Medulla oblongata (tissue), 1 donor: ENCODE results near the gene DOK4.
A peak's percentile ranks its signal among the peaks of the same experiment; 100 is the strongest.

Source experiments
- DNase-seq: peaks from one replicate; pipeline ENCODE4 v3.0.0-alpha.2; 2015; ENCODE audit errors: extremely low spot score

DOK4 gene

DNA sequence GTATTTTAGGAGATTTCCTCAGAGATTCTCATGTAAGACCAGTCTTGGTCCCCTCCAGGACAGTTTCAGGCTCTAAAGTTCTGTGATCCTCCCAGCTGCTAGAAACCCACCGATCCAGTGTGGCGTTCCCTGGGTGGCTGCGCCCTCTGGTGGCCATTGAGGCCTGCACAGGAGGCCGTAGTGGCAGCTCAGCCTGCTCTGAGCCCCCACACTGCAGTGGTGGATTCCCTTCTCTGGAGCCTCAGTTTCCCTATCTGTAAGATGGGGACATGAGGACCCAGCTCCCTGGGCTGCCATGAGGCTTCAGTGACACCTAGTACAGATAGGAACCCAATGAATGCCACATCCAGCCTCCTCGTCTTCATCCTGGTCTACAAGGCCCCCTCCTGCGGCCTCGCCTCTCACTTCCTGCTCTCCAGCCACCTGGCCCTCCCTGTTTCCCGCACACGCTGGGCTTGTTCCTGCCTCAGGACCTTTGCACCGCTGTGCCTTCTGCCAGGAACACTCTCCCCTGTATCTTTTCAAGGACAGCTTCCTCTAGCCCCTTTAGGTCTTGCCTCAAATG is 33.6 kb upstream of the DOK4 start:
- peak; percentile 74 for DNase-seq

DNA sequence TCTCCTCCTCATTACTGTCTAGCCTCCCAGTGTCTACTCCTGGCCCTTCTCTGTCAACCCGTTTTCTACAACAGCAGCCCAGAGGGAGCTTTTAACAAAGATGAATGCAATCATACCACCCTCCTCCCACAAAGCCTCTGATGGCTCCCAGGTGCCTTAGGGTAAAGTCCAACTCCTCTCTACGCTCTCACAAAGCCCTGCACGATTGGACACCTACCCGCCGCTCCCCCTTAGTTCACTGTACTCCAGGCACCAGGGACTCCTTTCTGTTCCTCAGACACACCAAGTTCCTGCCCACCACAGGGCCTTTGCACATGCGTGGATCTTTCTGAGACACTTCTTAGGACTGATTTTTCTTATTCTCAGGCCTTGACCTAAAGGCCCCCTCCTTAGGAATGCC is 32.6 kb upstream of the DOK4 start:
- no peak for DNase-seq

DNA sequence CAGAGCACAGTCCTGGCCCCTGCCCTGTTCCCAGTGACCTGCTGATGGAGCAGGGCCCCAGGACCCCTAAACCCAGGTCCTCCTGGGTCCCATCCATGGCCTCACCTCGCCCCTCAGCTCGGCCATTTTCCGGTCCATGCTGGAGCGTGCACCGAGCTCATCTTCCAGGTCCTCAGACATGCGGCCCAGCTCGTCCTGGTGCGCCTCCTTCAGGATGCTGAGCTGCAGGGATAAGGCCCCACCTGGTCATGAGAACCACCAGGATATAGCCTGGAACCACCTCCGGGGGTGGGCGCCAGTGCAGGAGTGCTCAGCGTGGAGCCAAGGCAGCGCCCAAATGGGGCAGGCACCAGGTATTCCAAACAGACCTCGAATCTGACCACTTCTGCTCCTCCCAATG is 32.2 kb upstream of the DOK4 start:
- no peak for DNase-seq

DNA sequence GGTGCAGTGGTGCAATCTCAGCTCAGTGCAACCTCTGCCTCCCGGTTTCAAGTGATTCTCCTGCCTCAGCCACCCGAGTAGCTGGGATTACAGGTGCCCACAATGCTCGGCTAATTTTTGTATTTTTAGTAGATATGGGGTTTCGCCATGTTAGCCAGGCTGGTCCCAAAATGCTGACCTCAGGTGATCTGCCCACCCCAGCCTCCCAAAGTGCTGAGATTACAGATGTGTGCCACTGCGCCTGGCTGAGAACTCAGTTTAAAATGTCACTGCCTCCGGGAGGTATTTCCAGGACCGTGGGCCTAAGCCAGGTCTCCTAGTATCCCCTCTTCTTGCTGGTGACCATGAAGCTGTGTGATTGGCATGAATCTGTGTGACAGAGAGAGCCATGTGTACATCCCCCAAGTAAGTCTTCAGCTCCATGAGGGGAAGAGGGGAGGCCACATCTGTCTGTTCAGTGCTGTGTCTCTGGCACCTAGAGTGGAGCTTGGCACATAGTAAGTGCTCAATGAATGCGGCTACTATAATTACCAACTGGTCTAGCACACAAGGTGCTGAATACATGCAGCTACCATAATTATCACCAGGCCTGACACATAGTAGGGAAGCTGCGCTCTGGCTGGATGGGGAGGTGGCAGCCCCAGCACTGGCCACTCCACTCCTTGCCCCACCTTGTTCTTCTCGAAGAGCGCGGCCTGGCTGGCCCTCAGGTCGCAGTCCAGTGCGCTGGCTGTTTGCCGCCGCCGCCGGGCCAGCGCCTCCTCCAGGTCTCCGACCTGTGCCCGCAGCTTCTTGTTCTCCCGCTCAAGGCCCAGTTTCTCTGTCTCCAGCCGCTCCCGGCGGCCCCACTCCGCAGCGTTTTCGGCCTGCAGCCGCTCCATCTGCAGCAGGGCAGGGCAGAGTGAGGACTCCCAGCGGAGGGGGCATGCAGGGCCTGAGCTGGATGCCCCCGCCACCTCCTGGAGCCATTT is 31.4 kb upstream of the DOK4 start:
- DNase-seq = no peak

DNA sequence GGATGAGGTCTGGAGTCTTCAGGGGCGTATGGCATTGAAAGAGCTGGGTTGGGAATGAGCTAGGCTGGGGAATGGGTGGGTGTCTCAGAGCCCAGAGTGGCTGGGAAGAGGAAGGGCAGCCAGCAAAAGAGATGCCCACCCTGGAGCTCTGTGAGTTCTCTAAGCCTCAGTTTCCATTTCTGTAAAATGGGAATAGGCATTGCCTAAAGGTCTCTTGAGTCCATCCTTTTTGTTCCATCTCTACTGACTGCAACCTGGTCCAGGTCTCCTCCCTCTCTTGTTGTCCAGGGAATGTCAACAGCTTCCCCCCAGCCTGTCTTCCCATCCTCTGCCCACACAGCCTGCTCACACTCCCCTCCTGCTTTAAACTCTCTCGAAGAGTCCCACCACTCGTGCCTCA is 30.5 kb upstream of the DOK4 start:
- DNase-seq = no peak

DNA sequence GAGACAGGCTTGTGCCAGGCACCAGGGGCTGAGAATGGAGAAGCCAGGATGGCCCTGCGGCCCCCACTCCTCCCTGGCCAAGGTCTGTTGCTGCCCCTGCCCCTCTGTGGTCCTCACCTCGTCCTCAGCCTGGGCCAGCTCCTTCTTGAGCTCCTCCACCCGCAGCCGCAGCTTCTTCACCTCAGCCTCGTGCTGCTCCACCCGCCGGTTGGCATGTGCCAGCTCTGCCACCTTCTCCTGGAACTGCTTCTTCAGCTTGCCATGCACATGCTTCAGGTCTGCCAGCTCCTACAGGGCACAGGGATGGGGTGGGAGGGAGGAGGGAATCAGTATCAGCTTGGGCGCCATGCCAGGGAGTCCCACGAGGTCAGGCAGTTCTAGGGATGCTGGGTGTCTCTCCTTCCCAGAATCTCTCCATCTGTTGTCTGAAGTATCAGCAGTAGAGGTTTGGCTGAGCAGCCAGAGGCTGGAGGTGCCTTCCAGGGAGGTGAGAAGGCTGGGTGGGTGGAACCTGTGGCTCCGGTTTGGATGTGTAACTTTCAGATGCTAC is 30.0 kb upstream of the DOK4 start:
- no peak for DNase-seq

DNA sequence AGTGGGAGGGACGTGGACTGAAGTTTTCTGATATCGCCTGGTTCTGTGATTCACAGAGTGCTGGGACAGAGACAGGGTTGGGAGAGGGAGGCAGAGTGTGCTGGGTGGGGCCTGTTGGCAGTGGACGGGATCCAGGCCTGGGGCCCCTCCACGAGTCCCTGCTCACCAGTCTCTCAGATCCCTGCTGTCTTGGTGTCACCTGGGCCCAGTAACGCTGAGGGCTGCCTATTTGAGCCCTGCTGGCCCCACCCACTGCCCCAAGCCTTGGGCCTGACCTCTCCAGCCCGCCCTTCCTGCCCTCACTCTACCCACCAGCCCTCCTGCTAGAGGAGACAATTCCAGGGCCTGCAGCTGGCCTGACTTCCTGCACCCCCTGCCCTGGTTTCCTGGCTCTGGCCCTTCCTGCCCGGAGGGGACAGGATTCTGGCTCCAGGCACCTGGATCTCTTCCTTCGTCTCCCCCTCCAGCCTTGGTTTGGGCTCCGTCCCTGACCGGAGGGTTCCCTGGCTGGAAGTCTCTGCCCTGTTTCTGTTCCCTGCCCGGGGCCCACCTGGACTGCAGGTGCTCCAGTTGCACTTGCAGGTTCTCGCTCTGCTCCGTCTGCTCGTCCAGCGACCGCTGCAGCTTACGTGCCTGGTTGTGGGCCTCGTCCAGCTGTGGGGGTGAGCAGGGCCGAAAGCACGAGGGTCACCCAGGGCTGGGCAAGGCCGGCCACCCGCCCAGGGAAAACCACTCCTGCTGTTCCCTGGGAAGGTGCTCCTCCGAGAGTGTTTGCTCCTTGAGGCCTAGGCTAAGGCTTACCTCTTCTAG is 28.7 kb upstream of the DOK4 start:
- no peak for DNase-seq

DNA sequence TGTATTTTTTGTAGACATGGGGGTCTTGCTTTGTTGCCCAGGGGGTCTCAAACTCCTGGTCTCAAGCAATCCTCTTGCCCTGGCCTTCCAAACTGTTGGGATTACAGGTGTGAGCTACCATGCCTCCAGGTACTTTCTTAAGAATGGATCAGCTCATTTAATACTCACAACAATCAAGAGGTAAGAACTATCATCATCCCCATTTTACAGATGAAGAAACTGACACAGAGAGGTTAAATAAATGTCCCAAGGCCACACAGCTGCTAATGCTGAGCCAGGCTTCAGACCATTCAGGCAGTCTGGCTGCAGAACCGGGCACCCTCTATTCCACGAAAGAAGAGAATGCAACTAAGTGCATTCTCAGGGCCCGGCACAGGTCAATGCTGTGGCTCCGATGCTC is 28.1 kb upstream of the DOK4 start:
- no peak for DNase-seq

DNA sequence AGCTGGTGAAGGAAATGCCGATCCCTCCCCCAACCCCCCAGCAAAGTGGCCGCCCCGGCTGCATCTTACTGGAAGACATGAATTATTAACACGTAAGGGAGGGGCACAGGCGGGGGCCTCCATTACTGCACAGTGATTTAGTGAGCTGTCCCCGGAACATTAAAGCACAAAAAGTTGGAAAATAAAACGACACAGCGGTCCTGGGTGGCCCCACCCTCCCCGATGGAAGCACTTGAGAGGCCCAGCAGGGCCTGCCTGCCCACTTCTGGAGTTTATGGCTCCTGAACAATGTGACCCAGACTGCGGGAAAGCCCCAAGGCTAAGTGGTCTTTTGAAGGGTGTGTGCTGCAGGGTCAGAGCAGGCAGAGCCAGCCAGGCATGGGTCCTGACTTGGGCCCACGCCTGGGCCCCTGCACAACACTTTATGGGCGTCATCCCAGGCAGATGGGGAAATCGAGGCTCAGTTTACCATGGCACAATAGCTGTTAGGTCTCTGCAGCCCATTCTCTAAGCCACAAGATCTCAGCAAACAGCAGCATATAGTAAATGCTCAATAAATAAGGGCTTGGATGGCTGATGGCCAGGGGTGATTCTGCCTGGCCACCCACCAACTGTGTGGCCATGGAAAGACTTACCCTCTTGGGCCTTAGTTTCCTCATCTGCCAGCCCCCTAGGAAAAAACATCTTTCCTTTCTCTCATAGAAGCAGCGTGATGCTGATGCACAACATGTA is 27.2 kb upstream of the DOK4 start:
- DNase-seq = no peak

DNA sequence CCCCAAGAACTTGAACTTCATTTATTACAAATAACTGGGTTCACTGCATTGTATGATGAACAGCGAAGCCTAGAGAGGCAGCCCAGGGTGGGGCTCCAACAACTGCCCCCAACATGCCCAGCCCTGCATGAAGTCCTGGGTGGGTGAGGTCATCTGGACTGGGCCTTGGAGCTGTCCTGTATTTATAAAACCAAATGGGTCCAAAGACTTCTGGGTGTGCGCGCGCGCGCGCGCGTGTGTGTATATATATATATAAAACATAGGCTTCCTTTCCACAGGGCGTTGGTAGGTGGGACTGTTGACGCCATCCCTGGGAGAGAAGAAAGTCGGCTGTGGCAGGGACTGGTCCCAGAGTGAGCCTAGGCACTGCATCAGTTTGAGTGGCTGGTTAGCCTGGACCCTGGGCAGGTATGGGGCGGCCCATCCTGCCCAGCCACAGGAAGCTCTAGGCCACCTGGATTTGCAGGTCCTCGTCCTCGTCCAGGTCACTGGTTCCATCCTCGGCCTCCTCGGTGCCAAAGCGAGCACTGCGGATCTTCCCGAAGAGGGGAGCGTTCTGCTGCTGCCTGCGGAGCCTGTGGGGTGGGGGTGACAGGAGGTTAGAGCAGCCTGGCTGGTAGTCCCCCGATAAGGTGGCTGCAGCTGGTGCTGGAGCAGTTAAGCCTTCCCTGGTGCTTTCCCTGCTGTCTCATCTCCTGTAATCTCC is 26.2 kb upstream of the DOK4 start:
- DNase-seq = no peak

DNA sequence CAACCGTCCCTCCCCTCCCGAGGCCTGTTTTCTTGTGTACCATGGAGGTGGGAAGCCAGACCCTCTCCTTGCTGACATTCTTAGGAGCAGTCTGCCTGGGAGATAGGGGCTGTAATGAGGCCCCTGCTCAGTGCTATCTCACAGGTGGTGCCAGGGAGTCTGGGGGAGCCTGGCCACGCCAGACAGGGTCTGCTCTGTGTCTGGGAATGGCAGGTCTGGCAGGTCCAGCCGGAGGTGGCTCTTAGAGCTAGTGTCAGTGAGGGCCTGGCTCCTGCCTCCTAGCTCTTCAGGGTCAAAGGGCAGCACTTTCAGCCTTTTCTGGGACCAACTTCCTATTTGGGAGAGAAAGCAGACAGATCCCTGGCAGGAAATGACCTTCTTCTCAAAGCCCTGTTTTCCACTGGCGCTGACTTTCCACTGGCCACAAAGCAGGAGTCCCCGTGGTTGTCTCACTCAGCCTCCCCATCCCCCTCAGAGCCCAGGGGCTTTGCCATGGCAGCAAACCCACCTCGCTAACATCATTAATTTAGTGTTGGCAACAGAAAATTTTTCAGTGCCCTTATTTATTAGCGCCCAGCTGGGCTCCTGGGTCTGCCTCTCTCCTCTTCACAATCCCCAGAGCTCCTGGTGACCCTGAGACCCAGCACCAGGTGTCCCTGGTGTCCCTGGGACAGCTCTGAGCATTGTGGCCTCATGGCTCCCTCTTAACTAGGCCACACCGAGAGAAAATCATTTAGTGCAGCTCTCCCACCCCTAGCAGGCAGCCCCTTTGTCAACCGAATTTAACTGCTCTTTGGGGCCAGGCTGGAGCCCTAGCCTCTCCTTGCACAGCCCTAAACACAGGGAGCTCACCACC is 24.0 kb upstream of the DOK4 start:
- DNase-seq = no peak

DNA sequence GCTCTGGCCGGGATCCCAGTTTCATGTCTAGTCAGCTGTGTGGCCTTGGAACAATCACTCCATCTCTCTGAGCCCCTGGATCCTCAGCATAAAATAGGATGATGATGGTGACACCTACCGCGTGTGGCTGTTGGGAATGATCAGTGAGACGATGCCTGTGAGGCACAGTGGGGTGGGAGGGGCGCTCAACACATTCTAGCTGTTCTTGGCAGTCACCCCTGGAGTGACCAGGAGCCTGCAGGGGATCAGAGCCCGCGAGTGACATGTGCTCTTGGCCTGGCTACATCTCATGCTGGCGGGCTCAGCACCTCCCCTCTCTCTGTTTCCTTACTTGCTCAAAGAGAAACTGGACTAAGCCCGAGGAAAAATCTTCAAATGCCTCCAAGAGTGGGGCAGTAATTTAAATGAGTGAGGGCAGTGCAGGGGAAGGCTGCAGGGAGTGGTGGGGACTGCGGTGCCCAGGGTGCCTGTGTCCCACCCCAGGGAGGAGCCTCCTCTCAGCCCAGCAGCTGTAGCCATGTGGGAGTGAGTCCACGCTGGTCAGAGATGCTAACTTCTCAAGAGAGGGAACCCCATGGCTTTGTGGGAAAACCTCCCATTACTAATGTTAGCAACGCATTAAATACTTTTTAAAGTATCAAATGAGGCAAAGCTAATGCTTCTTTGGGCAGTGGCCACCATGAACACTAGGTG is 23.1 kb upstream of the DOK4 start:
- DNase-seq = no peak

DNA sequence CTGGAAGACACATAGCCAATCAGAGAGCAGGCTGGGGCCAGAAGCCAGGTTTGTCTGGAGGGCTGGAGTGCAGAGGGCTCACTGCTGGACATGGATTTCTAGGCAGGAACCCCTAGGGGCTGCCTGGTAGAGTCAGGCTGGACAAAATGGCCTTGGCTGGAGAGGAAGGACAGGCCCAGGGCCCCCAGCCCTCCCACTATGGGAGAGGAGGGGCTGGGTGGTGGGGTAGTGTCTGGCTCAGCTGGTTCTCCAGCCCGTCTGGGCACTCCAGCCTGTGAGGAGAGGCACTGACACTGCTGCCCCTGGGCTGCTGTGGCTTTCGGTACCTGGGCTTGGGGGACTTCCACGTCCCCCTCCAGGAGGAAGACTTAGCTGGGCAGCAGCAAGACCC is 21.7 kb upstream of the DOK4 start:
- DNase-seq = no peak

DNA sequence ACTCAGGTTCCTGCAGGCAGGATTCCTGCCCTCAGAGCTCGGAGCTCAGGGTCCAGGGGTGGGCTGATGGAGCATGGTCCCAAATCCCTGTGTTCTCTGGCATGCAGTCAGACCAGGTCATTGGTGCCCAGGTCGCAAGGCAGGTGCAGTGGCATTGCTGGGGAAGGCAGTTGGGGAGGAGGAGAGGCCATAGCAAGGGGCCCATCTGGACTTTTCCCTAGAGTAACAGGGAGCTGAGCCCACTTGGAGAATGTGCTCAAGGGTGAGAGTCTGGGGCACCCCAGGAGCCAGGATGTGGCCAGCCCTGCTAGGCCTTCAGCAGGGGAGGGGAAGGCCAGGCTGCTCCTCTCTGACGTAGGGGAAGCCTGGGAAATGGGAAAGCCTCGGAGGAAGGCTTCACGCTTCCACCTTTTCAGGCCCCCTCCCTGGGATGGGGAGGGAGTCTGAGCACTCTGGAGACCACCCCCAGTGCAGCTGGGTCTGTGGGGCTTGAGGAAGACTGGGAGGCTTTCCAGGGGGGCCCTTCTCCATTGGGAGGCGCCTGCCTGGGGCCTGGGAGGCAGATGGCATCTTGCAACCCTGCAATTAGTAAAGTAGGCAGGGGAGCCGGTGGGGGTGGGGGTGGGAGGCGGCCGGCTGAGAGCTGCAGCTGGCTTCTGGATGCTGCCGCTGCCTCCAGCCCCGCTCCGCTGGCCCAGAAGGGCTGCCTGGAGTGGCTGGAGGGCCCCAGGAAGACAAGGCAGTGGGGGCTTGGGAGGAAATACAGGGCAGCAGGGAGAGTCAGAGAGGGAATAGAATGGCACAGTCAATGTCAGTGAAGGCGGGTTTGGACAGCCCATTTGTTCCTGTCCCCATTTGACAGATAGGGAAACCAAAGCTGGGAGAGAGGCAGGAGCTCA is 21.1 kb upstream of the DOK4 start:
- no peak for DNase-seq

DNA sequence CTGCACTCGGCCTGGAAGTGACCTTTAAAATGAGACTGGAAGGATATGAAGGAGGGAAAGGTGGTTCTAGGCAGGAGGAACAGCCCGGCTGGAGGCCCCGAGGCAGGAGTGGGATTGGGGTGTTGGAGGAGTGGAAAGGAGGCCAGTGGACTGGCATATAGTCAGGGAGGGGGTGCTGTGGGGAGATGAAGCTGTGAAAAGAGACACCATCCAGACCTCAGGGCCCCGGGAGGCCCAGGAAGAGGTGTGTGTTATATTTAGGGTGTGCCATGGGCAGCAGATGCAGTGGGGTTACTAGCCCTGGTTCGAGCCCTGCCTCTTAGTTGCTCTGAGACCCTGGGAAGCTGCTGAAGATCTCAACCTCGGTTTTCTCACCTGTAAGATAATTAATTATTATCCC is 18.9 kb upstream of the DOK4 start:
- no peak for DNase-seq

DNA sequence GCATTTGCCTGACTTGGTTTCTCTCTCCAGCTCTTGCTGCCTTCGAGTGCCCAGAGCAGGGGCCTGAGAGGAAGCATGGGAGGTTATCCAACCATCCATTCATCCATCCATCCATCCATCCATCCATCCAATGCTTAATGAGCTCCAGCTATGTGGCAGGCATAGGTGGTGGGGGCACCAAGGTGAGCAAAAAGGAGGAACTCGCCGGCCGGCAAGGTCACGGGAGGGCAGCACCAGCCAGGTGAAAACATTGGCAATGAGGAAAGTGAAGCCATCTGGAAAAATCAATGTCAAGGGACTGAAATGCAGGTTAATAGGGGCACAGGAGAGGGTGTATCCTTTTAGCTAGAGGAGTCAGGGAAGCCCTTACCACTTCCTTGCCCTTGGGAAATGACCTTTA is 18.2 kb upstream of the DOK4 start:
- DNase-seq = no peak

DNA sequence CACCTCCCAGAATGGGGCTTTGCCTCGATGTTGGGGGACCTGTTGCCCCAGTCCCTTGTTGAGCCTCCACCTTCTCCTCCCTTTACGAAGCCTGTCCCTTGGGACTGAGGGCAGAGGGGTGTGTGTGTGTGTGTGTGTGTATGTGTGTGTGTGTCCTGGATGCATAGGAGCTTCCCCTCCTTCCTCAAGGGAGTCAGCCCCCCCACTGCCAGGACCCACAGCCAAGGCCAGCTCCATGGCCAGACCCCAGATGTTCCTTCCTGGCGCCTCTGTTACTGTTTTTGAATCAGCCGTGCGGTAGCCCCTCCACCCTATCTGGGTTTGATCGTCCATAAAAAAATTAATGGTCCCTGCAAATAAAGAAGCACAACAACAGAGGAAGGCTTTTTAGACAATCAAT is 17.7 kb upstream of the DOK4 start:
- no peak for DNase-seq

DNA sequence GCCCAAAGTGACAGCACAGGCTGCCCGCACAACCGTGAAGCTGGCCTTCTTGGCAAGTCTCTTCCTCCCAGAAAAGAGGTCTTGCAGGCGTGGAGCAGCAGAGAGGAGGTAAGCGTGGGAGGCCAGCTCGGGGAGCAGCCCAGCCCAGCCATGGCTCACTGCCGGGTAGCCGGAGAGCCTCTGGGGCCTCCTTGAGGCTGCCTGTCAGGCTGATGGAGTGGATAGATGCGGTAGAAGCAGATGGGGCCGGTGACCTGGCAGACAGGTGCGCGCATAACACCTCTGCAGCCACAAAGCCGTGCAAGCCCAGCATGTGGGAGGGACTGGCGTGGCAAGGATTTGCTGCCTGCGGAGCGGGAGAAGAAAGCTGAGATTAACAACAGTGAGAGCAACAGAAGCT is 17.1 kb upstream of the DOK4 start:
- DNase-seq = no peak
